SU-DHL-6 (cell line): ENCODE data around the gene YKT6.

Experiments used
- H2AFZ ChIP-seq: fragments of 200-600 bp; sonication (generic); 2 replicates; pipeline ENCODE4 v1.6.1; 2014; ENCODE audit warnings: low read depth, mild to moderate bottlenecking, moderate library complexity, mixed read lengths, antibody characterized with exemption, low read length; ENCODE audit not compliant: severe bottlenecking
- H3F3A ChIP-seq: fragments of 200-600 bp; shearing (Covaris generic); 2 replicates; pipeline ENCODE4 v1.6.0; 2016; ENCODE audit warnings: antibody characterized with exemption, mild to moderate bottlenecking; ENCODE audit not compliant: insufficient read depth
- H3K27ac ChIP-seq: fragments of 200-600 bp; sonication (generic); 2 replicates; pipeline ENCODE4 v1.5.1; 2016; ENCODE audit warnings: low read depth, mild to moderate bottlenecking, low read length, moderate library complexity, mixed read lengths
- H3K27me3 ChIP-seq: fragments of 200-600 bp; sonication (generic), shearing (Covaris generic); 2 replicates; pipeline ENCODE4 v1.6.0; 2014; ENCODE audit warnings: mild to moderate bottlenecking, low read length
- H3K36me3 ChIP-seq: fragments of 200-600 bp; sonication (generic); 2 replicates; pipeline ENCODE4 v1.6.1; 2014; ENCODE audit warnings: mild to moderate bottlenecking, low read length, mixed read lengths
- H3K4me2 ChIP-seq: fragments of 300-600, 200-600 bp; shearing (Covaris generic), sonication (generic); 2 replicates; pipeline ENCODE4 v1.6.0; 2014; ENCODE audit warnings: low read length, low read depth, mild to moderate bottlenecking; ENCODE audit not compliant: poor library complexity, severe bottlenecking
- H3K4me3 ChIP-seq: fragments of 200-600 bp; sonication (generic); 2 replicates; pipeline ENCODE4 v1.5.1; 2014; ENCODE audit warnings: antibody characterized with exemption, low read length, mild to moderate bottlenecking, mixed read lengths; ENCODE audit not compliant: insufficient read depth, poor library complexity, severe bottlenecking
- H3K79me2 ChIP-seq: fragments of 200-600 bp; sonication (generic); 2 replicates; pipeline ENCODE4 v1.6.1; 2014; ENCODE audit warnings: mild to moderate bottlenecking, low read length, moderate library complexity; ENCODE audit not compliant: insufficient read depth
- H3K9ac ChIP-seq: fragments of 200-600 bp; sonication (generic); 2 replicates; pipeline ENCODE4 v1.7.0; 2014; ENCODE audit warnings: mild to moderate bottlenecking, low read length
- H3K9me2 ChIP-seq: fragments of 200-600 bp; sonication (generic); replicated peaks from 2 replicates; pipeline ENCODE4 v1.6.1; 2014; ENCODE audit warnings: low read length; ENCODE audit not compliant: insufficient read depth
- H3K9me3 ChIP-seq: fragments of 200-600 bp; sonication (generic); 2 replicates; pipeline ENCODE4 v1.6.1; 2014; ENCODE audit warnings: low read length, mixed read lengths; ENCODE audit not compliant: insufficient read depth
- H4K20me1 ChIP-seq: fragments of 200-600 bp; sonication (generic); 2 replicates; pipeline ENCODE4 v1.6.1; 2014; ENCODE audit warnings: low read depth, mild to moderate bottlenecking, antibody characterized with exemption, low read length, moderate library complexity, mixed read lengths
- EZH2phosphoT487 ChIP-seq: fragments of 200-600 bp; sonication (generic), shearing (Covaris generic); conservative IDR thresholded peaks from 2 replicates; pipeline ENCODE4 v1.6.1; 2018; ENCODE audit warnings: mild to moderate bottlenecking, antibody characterized with exemption, low read length, moderate library complexity, mixed read lengths
- TF ChIP-seq, protein P1 (sequence below): fragments of 200-600 bp; sonication (generic); IDR thresholded peaks from one replicate; pipeline ENCODE4 v1.5.1; 2017; ENCODE audit warnings: antibody characterized with exemption, mild to moderate bottlenecking, low read length, moderate library complexity; ENCODE audit not compliant: insufficient read depth, poor library complexity, severe bottlenecking

Gene YKT6

GRCh38 chr7:44213877-44214388 lies 13.2 kb downstream of the YKT6 start:
- no peak overlapping the region for H3K4me3 ChIP-seq
- no peaks in the 10 kb centered on the region for H4K20me1 ChIP-seq
- H3K27ac ChIP-seq: no peak overlapping the region
- no peak overlapping the region for H2AFZ ChIP-seq
- no peaks in the 10 kb centered on the region for H3K36me3 ChIP-seq
- no peaks in the 10 kb centered on the region for H3K79me2 ChIP-seq
- no peak overlapping the region for H3K9ac ChIP-seq
- H3K27me3 ChIP-seq: no peaks in the 10 kb centered on the region
- TF ChIP-seq, protein P1, sequence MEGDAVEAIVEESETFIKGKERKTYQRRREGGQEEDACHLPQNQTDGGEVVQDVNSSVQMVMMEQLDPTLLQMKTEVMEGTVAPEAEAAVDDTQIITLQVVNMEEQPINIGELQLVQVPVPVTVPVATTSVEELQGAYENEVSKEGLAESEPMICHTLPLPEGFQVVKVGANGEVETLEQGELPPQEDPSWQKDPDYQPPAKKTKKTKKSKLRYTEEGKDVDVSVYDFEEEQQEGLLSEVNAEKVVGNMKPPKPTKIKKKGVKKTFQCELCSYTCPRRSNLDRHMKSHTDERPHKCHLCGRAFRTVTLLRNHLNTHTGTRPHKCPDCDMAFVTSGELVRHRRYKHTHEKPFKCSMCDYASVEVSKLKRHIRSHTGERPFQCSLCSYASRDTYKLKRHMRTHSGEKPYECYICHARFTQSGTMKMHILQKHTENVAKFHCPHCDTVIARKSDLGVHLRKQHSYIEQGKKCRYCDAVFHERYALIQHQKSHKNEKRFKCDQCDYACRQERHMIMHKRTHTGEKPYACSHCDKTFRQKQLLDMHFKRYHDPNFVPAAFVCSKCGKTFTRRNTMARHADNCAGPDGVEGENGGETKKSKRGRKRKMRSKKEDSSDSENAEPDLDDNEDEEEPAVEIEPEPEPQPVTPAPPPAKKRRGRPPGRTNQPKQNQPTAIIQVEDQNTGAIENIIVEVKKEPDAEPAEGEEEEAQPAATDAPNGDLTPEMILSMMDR: no peak
- H3K9me3 ChIP-seq: no peaks in the 10 kb centered on the region
- no peaks in the 10 kb centered on the region for H3F3A ChIP-seq
- H3K9me2 ChIP-seq: no peaks in the 10 kb centered on the region
- H3K4me2 ChIP-seq: no peak overlapping the region

DNA sequence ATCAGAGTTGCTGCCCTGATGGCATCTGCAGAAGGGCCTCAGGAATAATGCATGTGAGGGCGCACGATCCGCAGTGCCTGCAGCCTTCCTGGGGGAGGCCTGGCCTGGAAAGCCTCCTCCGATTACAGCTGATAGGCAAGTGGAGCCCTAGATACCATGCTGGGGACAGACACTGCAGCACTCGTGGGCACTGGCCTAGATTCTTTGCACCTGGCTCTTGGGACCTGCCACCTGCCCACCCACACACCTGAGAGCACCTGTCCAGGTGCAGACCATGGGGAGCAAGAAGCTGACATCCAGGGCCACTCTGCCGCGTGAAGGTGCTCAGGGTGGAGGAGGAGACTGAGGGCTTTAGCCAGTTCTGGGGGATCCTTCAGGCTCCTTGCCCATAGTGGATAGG lies 14.8 kb downstream of the YKT6 start:
- Histone ChIP-seq H3K79me2 (no peaks in the 10 kb centered on the region), H3K9me3 (no peaks in the 10 kb centered on the region), H3K9ac (no peak overlapping the region), H3K27me3 (no peaks in the 10 kb centered on the region), H3K4me2 (no peak overlapping the region), H3F3A (no peaks in the 10 kb centered on the region), H3K9me2 (no peaks in the 10 kb centered on the region), H3K27ac (no peak overlapping the region), H3K36me3 (no peaks in the 10 kb centered on the region), H3K4me3 (no peak overlapping the region), H4K20me1 (no peaks in the 10 kb centered on the region), H2AFZ (no peak overlapping the region)
- TF ChIP-seq EZH2phosphoT487: no peak

- Histone ChIP-seq H4K20me1 (no peaks in the 10 kb centered on the region), H3K9ac (no peak overlapping the region), H3K9me2 (no peaks in the 10 kb centered on the region), H2AFZ (no peak overlapping the region), H3F3A (no peaks in the 10 kb centered on the region), H3K79me2 (no peaks in the 10 kb centered on the region), H3K27me3 (no peaks in the 10 kb centered on the region), H3K4me3 (no peak overlapping the region), H3K9me3 (no peaks in the 10 kb centered on the region), H3K27ac (no peak overlapping the region), H3K36me3 (no peaks in the 10 kb centered on the region), H3K4me2 (no peak overlapping the region)
- TF ChIP-seq, protein P1: no peak
- TF ChIP-seq EZH2phosphoT487: no peak
Observed at GRCh38 chr7:44216019-44216418, 15.2 kb downstream of the YKT6 start.

DNA sequence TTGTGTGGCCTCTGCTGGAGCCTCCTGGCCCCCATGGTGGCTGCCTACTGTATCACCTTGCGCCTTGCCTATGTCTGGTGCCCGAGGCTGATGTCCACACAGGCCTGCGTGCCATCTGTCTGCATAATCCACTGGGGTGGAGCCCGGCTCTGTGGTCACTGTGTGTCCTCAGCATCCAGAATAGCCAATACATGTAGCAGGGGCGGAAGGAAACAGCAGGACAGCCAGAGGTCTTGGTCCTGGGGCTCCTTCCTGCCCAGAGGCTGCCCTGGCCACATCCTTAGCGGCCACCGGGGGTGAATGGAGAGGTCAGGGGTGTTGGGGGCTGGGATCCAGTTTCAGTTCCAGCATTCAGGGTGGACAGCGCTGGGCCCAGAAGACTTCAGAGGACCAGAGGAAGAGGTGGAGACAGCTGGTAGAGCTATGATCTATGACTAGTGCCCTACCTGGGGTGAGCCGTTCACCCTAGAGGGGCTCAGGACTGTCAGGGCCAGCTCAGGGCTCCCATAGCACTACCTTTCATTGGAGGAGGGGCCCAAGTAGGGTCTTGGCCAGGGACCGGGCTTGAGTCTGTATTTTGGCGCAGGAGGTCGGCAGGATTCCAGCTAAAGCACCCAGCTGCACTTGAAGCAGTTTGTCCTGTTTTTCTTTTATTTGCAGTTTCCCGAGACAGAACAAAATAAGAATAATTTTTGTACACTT lies 15.9 kb downstream of the YKT6 start:
- no peak overlapping the region for H3K4me3 ChIP-seq
- TF ChIP-seq, protein P1: no peak
- no peak for TF ChIP-seq EZH2phosphoT487

More for the DNA sequence above, 15.9 kb downstream of the YKT6 start:
- no peak overlapping the region for H3K27ac ChIP-seq
- no peaks in the 10 kb centered on the region for H3F3A ChIP-seq
- no peaks in the 10 kb centered on the region for H3K79me2 ChIP-seq
- no peak overlapping the region for H3K4me2 ChIP-seq
- H3K9me2 ChIP-seq: no peaks in the 10 kb centered on the region
- no peaks in the 10 kb centered on the region for H4K20me1 ChIP-seq
- no peaks in the 10 kb centered on the region for H3K36me3 ChIP-seq
- no peaks in the 10 kb centered on the region for H3K9me3 ChIP-seq
- H3K27me3 ChIP-seq: no peaks in the 10 kb centered on the region
- no peak overlapping the region for H3K9ac ChIP-seq
- H2AFZ ChIP-seq: no peak overlapping the region
